Measurements from ENCODE around the gene MRPL3. TPM values are rescaled to one million over a fixed set of nuclear protein-coding genes. Genes with fewer than 3 reads are reported as not detected.

The MRPL3 gene
- total RNA-seq, 1 experiment from 2014 or later, result 142 TPM

GRCh38 chr3:131491775-131492174 is 11.0 kb downstream of the MRPL3 start:
- H3K9ac ChIP-seq (ENCODE audit: low read length), result no peak overlapping the region
- no peaks in the 10 kb centered on the region for H3K27me3 ChIP-seq (ENCODE audit: insufficient read depth, low read length)
- no peak for DNase-seq (ENCODE audit: low read depth, low spot score)
- H3K4me2 ChIP-seq (ENCODE audit: low read length), result no peak overlapping the region
- H3K36me3 ChIP-seq (ENCODE audit: control insufficient read depth in 1 of 2, insufficient read depth in 2 of 2, low read length in 2 of 2), result peaks cover 36 to 48% of the 10 kb centered on the region in 2 experiments
- TF ChIP-seq, protein P1, sequence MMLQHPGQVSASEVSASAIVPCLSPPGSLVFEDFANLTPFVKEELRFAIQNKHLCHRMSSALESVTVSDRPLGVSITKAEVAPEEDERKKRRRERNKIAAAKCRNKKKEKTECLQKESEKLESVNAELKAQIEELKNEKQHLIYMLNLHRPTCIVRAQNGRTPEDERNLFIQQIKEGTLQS (IDR thresholded peaks at IDR 0.05), result no peak
- TF ChIP-seq YY1 (IDR thresholded peaks at IDR 0.05; ENCODE audit: extremely low read depth, insufficient replicate concordance, low read depth, low read length) (no peak), EGR1 (IDR thresholded peaks at IDR 0.05; ENCODE audit: low read depth) (no peak), TCF7L2 (IDR thresholded peaks at IDR 0.05; ENCODE audit: borderline replicate concordance, extremely low read depth, insufficient read depth, insufficient read length) (no peak), SIN3A (IDR thresholded peaks at IDR 0.05; ENCODE audit: low read depth) (no peak)
- ATAC-seq, result no peak
- H2AFZ ChIP-seq (ENCODE audit: low read depth, low read length, poor library complexity, severe bottlenecking), result no peak overlapping the region
- no peak overlapping the region for H3K4me3 ChIP-seq (replicated peaks in 1 of 2; ENCODE audit: low read depth in 1 of 2, low read length in 2 of 2)
- no peaks in the 10 kb centered on the region for H3K9me2 ChIP-seq (ENCODE audit: insufficient read depth)
- intact Hi-C loops (cut with micrococcal nuclease), result no loop called here
- H3K9me3 ChIP-seq (ENCODE audit: control insufficient read depth in 1 of 2, insufficient read depth in 1 of 2, low read depth in 1 of 2, low read length in 2 of 2), result no peaks in the 10 kb centered on the region
- BruUV-seq (replicated peaks), result no TSS peak
- CTCF ChIA-PET, result no interaction called here
- H3K4me1 ChIP-seq (ENCODE audit: control insufficient read depth in 1 of 2, insufficient read depth in 2 of 2, low read length in 2 of 2), result no peaks in the 10 kb centered on the region
- RAD21 ChIA-PET (ENCODE audit: low non-redundant PET in 1 of 2, low total read pairs in 2 of 2, uncharacterized antibody in 2 of 2, unreplicated experiment in 2 of 2), result no interaction called here
- peaks cover 12% of the 10 kb centered on the region; the same call in 1 of the 2 replicates for H4K20me1 ChIP-seq (ENCODE audit: insufficient read depth)
- POLR2A ChIA-PET, result no interaction called here
- peaks cover 93% of the 10 kb centered on the region for H3K79me2 ChIP-seq (ENCODE audit: insufficient read depth, low read length)
- H3K27ac ChIP-seq (ENCODE audit: low read depth, low read length), result no peak overlapping the region

- H3K79me2 ChIP-seq (ENCODE audit: insufficient read depth, low read length), result peaks cover 86% of the 10 kb centered on the region
- peaks cover 31 to 43% of the 10 kb centered on the region in 2 experiments; a peak in 3 of 4 replicates for H3K36me3 ChIP-seq (ENCODE audit: control insufficient read depth in 1 of 2, insufficient read depth in 2 of 2, low read length in 2 of 2)
- peaks cover 9% of the 10 kb centered on the region; the same call in 1 of the 2 replicates for H4K20me1 ChIP-seq (ENCODE audit: insufficient read depth)
- H3K4me2 ChIP-seq (ENCODE audit: low read length), result no peak overlapping the region
- no peaks in the 10 kb centered on the region for H3K27me3 ChIP-seq (ENCODE audit: insufficient read depth, low read length)
- RAD21 ChIA-PET (ENCODE audit: low non-redundant PET in 1 of 2, low total read pairs in 2 of 2, uncharacterized antibody in 2 of 2, unreplicated experiment in 2 of 2), result no interaction called here
- POLR2A ChIA-PET, result no interaction called here
- H3K4me3 ChIP-seq (replicated peaks in 1 of 2; ENCODE audit: low read depth in 1 of 2, low read length in 2 of 2), result no peak overlapping the region
- intact Hi-C loops (cut with micrococcal nuclease), result no loop called here
- DNase-seq (ENCODE audit: low read depth, low spot score) (no peak), ATAC-seq (no peak)
- no peak overlapping the region for H3K9ac ChIP-seq (ENCODE audit: low read length)
- H3K9me3 ChIP-seq (ENCODE audit: control insufficient read depth in 1 of 2, insufficient read depth in 1 of 2, low read depth in 1 of 2, low read length in 2 of 2), result no peaks in the 10 kb centered on the region
- BruUV-seq (replicated peaks), result no TSS peak
- H3K9me2 ChIP-seq (ENCODE audit: insufficient read depth), result no peaks in the 10 kb centered on the region
- no peak for TF ChIP-seq POLR2AphosphoS5 (IDR thresholded peaks at IDR 0.05; ENCODE audit: low read depth, low read length)
- TF ChIP-seq ELF1 (IDR thresholded peaks at IDR 0.05; ENCODE audit: borderline replicate concordance, low read depth), result no peak
- no peak for TF ChIP-seq JUND (IDR thresholded peaks at IDR 0.05)
- no peak for TF ChIP-seq REST (IDR thresholded peaks at IDR 0.05; ENCODE audit: low read depth)
- no peak for TF ChIP-seq ZNF274 (IDR thresholded peaks at IDR 0.05; ENCODE audit: low read depth, low read length)
- TF ChIP-seq SRF (IDR thresholded peaks at IDR 0.05; ENCODE audit: low read depth), result no peak
- TF ChIP-seq FOSL1 (IDR thresholded peaks at IDR 0.05; ENCODE audit: low read depth), result no peak
- no peak for TF ChIP-seq SP1 (IDR thresholded peaks at IDR 0.05; ENCODE audit: low read depth)
- no peak for TF ChIP-seq SIN3A (IDR thresholded peaks at IDR 0.05; ENCODE audit: low read depth)
- no peak for TF ChIP-seq EZH2 (IDR thresholded peaks at IDR 0.05)
- TF ChIP-seq CEBPB (IDR thresholded peaks at IDR 0.05; ENCODE audit: low read depth), result no peak
- H3K4me1 ChIP-seq (ENCODE audit: control insufficient read depth in 1 of 2, insufficient read depth in 2 of 2, low read length in 2 of 2), result no peaks in the 10 kb centered on the region
- CTCF ChIA-PET, result no interaction called here
- no peak overlapping the region for H3K27ac ChIP-seq (ENCODE audit: low read depth, low read length)
- no peak overlapping the region for H2AFZ ChIP-seq (ENCODE audit: low read depth, low read length, poor library complexity, severe bottlenecking)
Observed at GRCh38 chr3:131491084-131491483, 11.7 kb downstream of the MRPL3 start.

Measured in HCT116 (cell line).